ENCODE measurements around the gene TTC36.

Gene TTC36

DNA sequence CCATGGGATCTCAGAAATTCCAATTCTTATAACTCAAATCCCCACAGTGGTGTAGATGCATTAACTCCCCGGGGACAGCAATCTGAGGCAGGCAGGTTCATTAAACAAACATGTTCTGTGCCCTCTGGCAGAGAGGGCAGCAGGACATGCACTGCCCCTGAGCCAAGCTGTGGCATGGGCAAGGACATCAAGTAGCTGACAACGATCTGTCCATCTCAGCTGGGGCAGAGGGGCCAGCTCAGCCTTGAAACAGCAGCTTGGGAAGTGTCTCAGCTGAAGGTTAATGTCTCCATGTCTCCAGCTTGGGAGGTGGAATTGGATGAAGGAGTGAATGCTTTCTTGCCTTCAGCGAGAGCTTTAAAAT lies 17.4 kb downstream of the TTC36 start:
- TF ChIP-seq, protein P1, sequence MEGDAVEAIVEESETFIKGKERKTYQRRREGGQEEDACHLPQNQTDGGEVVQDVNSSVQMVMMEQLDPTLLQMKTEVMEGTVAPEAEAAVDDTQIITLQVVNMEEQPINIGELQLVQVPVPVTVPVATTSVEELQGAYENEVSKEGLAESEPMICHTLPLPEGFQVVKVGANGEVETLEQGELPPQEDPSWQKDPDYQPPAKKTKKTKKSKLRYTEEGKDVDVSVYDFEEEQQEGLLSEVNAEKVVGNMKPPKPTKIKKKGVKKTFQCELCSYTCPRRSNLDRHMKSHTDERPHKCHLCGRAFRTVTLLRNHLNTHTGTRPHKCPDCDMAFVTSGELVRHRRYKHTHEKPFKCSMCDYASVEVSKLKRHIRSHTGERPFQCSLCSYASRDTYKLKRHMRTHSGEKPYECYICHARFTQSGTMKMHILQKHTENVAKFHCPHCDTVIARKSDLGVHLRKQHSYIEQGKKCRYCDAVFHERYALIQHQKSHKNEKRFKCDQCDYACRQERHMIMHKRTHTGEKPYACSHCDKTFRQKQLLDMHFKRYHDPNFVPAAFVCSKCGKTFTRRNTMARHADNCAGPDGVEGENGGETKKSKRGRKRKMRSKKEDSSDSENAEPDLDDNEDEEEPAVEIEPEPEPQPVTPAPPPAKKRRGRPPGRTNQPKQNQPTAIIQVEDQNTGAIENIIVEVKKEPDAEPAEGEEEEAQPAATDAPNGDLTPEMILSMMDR (conservative IDR thresholded peaks at IDR 0.05) = no peak
- H3K27ac ChIP-seq = no peak overlapping the region

DNA sequence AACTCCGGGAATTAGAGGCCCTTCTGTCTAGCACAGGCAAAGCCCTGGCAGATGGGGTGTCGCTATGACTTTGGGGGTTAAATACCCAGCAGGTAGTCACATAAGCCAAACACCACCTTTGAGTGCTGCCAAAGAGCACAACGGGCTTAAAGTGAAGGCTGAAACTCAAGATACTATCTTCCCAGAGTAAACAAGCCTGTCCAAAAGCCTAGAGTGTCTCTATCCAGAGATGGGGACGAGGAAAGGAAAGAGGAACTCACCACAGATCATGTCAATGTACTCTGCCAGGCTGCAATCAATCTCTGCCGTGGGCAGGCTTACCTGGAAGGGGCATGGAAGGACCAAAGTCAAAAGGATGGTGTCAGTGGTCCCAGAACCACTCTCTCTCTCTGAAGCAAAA lies 18.3 kb downstream of the TTC36 start:
- H3K27ac ChIP-seq = peak overlapping the region; percentile 17; the same call in 1 of the 2 replicates
- TF ChIP-seq, protein P1 (conservative IDR thresholded peaks at IDR 0.05) = no peak

DNA sequence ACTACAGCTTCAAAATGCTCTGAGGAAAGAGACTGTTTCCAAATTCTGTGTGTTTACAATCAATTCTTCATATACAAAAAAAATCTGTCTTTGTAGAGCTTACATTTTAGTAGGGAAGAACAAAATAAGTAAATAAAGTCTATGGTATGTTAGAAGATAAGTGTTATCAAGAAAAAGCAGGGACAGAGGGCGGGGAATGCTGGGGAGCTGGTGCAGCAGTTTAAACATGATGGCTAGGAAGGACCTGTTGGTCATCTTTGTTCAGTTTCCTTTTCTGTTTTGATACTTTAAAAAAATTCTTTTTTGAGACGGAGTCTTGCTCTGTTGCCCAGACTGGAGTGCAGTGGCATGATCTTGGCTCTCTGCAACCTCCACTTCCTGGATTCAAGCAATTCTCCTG lies 19.9 kb downstream of the TTC36 start:
- TF ChIP-seq, protein P1 (conservative IDR thresholded peaks at IDR 0.05) = no peak
- H3K27ac ChIP-seq = no peak overlapping the region

DNA sequence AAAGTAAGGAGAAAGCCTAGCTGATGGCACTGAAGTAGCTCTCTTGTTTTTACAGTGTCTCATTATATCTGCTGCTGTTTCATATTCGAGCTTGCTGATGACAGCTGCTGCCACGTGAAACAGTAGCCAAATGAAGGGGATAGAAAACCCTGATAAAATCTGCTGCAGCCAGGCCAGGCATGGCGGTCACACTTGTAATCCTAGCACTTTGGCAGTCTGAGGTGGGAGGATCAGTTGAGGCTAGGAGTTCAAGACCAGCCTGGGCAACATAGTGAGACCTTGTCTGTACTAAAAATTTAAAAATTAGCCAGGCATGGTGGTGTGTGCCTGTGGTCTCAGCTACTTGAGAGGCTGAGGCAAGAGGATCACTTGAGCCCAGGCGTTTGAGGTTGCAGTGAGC lies 25.1 kb downstream of the TTC36 start:
- no peak overlapping the region for H3K27ac ChIP-seq
- TF ChIP-seq, protein P1 (conservative IDR thresholded peaks at IDR 0.05) = no peak

DNA sequence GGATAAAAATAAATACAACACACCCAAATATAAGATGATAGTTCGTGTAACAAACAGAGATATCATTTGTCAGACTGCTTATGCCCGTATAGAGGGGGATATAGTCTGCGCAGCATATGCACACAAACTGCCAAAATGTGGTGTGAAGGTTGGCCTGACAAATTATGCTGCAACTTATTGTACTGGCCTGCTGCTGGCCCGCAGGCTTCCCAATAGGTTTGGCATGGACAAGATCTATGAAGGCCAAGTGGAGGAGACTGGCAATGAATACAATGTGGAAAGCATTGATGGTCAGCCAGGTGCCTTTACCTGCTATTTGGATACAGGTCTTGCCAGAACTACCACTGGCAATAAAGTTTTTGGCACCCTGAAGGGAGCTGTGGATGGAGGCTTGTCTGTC lies 33.5 kb downstream of the TTC36 start:
- TF ChIP-seq, protein P1 (conservative IDR thresholded peaks at IDR 0.05) = no peak
- H3K27ac ChIP-seq = no peak overlapping the region

DNA sequence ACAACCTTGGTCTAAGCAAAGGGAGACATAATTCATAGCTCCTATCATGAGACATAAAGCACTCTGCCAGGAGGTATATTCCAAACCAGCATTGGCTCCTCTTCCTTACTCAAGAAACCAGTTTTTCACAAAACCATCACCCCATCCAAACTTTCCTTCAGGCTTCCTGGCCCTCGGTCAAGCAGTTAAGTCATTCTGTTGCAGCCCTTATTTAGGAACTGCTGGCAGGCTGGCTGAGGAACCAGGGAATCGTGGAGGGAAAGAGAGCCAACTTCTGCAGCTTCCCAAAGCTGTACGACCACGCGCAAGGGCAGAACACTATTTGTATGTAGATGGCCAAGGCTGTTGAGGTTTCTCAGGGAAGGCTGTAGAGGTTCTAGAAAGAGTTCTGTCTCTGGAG lies 37.8 kb downstream of the TTC36 start:
- H3K27ac ChIP-seq = peak overlapping the region; percentile 78; the same call in 1 of the 2 replicates

DNA sequence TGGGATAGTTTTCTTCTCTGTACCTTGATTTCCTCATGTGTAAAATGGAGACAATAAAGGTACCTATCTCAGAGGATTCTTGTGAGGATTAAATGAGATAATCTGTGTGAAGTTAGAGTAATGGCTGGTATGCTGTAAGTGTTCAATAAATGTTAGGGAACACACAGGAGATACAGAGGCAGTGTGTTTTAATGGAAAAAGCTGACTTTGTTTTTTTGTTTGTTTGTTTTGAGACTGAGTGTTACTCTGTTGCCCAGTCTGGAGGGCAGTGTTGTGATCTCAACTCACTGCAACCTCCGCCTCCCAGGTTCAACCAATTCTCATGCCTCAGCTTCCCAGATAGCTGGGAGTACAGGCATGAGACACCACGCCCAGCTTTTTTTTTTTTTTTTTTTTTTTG lies 42.4 kb downstream of the TTC36 start:
- H3K27ac ChIP-seq = no peak overlapping the region
- TF ChIP-seq, protein P1 (conservative IDR thresholded peaks at IDR 0.05) = no peak

More for the DNA sequence above, 37.8 kb downstream of the TTC36 start:
- TF ChIP-seq, protein P1 (conservative IDR thresholded peaks at IDR 0.05) = no peak

DNA sequence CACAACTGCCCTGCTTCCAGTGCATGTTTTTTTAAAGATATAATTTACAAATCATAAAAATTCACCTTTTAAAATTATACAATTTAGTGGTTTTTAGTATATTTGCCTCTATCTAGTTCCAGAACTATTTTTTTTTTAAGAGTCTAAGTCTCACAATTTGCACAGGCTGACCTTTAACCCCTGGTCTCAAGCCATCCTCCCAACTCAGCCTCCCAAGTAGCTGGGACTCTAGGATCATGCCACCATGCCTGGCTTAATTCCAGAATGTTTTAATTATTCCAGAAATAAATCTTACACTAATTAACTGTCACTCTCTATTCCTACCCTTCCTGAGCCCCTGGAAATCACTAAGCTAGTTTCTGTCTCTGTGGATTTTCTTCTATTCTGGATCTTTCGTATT lies 43.5 kb downstream of the TTC36 start:
- H3K27ac ChIP-seq = no peak overlapping the region
- TF ChIP-seq, protein P1 (conservative IDR thresholded peaks at IDR 0.05) = no peak

DNA sequence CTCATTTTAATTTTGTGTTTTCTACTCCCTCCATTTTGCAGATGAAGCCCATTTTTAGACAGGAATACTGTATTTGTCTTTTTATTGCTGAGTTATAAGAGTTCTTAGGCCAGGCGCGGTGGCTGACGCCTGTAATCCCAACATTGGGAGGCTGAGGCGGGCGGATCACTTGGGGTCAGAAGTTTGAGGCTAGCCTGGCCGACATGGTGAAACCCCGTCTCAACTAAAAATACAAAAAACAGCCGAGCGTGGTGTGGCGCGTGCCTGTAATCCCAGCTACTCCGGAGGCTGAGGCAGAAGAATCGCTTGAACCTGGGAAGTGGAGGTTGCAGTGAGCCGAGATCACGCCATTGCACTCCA lies 44.4 kb downstream of the TTC36 start:
- peak overlapping the region; percentile 98 for H3K27ac ChIP-seq
